NCI-H460 (cell line): Measurements from ENCODE around the gene DCTN5. TPM values are rescaled to one million over a fixed set of nuclear protein-coding genes. Genes with fewer than 3 reads are reported as not detected.
"Not testable (repeated sequence)": the region's sequence is repeated elsewhere in the genome, so short reads cannot be mapped to it uniquely, and the experiment has no call there.

ENCODE experiments used
- DNase-seq: peaks from one replicate; pipeline ENCODE4 v3.0.0-alpha.2; 2016; ENCODE audit warnings: low read depth; ENCODE audit errors: extremely low read depth
- total RNA-seq: library from RNA; depleted of rRNA; stranded (reverse); fragments of >200 nt; shearing (Covaris generic); gene quantifications from 2 replicates; pipeline ENCODE4 v1.2.3, GENCODE V29; 2014

The DCTN5 gene
- total RNA-seq, 1 experiment from 2014 or later: 49.1 TPM

DNA sequence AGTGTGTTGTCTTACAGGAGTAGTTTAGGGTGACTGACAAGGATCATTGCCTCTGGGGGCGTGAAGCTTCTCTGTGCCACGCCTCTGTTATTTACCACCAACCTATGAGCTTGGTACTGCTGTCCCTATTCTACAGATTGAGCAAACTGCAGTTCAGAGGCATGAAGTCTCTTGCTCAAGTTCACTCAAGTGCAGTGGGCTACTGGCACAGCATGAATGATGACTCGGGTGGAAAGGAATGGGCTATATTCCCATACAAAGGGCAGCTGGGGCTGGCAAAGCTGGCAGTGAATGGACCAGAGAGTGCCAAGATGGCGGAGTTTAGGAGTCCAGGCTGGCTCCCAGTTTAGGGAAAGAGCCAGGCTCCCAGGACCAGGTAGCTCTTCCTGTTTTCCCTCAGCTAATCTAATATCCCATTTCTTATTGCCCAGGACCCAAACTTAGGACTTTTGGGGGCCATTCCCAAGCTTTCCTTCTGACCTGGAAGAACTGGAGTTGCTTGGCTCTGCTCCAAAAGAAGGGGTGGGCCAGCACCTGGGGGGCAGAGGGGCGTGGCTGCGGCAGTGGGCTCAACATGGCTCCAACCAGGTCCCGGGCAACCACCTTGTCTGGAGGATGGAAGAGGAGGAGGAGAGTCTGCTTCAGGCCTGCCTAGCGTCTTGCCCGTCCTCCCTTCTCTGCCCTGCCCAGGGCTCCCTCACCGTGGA is 50.4 kb downstream of the DCTN5 start:
- no peak for DNase-seq

DNA sequence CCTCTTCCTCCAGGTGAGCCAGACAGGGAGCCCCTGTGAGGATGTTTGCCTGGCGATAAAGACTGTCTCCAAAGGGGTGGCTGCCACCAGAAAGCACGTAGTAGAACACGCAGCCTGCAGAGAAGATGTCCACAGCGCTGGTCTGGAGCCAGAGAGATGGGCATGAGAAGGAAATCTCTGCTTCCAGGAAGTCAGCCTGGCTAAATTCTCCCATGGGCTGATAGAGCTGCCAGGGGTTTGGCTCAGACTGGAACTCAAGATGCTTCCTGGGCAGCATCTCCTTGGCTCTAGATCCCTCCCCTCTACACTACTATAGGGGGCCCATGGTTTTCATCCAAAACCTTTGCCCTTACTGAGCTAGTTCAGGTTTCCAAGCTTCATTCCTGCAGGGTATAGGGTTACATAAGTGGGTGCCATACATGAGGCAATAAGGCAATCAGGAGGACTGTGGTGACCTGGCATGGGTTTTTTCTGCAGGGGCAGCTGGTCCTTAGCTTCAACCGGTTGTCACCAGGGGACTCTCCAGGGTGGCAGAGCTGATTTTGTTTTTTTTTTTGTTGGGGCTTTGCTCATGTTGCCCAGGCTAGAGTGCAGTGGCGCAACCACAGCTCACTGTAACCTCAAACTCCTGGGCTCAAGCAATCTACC is 51.0 kb downstream of the DCTN5 start:
- DNase-seq: no peak

DNA sequence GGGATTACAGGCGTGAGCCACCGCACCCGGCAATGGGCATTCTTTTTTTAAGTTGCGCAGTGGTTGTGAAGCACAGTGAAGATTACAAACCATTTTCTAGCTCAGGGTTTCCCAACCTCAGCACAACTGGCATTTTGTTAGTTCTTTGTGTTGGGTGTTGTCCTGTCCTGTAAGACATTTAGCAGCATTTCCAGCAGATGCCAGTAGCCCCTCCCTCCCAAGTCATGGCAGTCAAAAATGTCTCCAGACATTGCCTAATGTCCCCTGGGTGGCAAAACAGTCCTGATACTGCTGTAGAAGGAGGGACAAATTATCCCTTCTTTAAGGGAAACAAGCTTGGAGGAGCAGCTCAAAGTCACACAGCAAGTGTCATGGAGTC is 53.0 kb downstream of the DCTN5 start:
- no peak for DNase-seq

DNA sequence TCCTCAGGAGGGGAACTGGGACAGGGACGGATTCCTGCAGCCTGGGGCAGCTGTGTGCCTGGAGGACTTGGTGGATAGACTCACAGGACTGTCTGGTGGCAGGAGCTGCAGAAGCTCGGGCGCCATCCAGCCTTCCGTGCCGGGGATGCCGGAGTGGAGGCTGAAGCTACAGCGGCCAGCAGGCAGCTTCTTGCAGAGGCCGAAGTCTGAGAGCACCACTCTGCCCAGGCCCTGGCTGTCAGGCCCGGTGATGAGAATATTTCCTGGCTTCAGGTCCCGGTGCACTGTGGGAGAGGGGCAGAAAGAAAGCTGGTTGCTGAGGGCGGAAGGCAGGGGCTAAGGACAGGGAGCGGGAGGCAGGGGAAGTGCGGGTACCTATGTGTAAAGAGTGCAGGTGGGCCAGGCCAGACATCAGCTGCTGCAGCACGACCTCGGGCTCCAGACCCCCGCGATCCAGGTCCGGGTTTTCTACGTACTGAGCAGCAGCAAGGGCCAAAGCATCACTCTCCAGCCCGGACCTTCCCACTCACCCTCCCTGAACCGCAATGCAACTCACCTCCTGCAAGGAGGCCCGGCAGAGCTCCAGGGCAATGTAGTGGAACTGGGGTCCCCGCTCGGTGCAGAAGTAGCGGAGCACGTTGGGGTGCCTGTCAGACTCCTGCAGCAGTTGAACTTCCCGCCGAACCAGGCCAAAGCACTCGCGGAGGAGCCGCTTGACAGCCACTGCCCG is 53.5 kb downstream of the DCTN5 start:
- DNase-seq: no peak

DNA sequence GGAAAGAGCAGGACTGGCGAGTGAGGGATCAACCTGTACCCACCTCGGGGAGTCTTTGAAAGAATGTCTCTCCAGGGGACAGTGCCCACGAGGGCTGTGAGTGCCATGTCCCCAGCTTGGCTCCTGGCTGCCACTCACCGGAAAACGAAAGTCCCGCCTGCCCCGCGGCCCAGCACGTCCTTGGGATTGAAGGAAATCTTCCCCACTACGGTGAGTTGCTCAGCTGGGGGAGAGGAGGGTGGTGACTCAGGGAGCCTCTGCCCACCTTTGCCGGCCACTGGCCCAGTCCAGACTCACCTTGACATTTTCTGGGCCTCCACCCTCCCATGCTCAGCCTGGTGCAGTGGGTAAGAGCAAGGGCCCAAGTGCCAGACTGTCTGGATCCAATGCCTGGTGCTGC is 54.5 kb downstream of the DCTN5 start:
- DNase-seq: no peak

DNA sequence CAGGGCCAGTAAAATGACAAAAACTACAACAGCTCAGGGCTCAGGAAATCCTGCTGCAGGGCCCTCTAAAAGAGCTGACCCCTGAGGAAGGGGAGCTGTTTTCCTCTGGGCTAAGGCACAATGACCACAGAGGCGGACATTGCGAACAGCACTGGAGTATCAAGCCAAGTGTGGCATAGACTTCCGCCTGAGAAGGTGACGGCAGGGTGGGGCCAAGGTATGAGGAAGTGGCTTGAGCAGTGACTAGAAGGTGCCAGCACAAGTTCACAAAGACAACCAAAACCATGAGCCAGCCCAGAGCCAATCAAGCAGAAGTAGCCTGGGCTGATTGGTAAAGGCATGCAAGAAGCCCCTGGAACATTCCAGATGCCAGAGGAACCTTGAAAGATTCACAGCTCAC is 57.8 kb downstream of the DCTN5 start:
- DNase-seq: no peak

DNA sequence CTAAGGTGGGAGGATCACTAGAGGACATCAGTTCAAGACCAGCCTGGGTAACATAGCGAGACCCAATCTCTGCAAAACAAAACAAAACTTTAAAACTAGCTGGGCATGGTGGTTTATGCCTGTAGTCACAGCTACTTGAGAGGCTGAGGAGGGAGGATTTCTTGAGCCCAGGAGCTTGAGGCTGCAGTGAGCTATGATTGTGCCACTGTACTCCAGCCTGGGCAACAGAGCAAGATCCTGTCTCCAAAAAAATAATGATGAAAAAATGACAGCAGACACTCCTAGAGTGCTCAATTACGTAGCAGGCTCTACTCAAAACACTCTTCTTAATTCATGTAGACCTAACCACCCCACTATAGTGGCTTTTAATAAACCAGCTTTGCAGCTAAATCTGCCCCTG is 58.8 kb downstream of the DCTN5 start:
- DNase-seq: no peak

DNA sequence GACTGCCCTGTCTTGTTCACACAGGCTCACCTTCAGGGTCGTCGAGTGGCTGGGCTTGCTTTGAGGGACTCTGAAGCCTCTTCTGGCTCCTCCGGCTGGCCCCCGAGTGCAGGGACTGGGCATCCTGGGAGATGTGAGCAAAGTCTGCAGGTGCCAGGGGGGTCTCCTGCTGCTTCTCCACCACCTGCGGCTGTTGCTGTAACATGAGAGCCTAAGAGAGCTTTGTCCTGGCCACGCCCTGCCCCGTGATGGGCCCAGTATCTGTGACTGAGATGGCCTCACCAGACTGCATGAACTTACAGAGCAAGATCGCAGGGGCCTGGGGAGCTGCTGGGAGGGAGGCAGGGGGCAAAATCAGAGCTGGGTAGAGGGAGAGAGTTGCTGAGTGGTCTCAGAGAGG is 59.2 kb downstream of the DCTN5 start:
- no peak for DNase-seq

DNA sequence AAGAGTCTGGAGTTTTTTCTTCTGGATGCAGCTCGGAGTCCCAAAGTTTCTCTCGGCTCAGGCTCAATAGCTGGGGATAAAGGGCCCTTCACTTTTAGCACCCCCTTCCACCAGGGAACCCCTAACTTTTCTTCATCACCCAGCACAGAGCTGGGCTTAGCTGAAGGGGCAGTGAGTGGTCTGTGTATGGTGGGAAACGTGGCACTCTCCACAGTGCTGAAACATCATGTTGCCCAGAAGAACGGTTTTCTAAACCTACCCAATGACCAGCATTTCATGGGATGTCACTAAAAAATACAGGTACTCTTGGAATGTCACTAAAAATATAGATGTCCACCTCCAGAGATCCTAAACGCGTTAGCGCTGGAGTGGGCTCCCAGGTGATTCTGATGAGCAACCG is 59.8 kb downstream of the DCTN5 start:
- DNase-seq: no peak

DNA sequence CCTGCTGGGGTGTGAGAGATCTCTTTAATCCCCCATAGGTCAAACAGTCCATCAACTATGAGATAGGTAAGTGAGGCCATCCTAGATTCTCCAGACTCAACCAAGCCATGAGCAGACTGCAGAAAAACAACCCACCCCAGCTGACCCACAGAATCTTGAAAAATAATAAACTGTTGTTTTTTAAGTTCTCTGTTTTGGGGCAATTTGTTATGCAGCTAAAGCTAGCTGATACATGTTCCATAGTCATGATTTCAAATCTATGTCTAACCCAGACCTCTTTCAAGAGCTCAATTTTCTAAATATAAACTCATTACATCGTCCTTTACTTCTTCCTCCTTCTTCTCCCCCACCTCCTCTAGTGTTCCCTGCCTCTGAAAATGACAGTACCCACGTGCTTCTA is 61.7 kb downstream of the DCTN5 start:
- DNase-seq: no peak

DNA sequence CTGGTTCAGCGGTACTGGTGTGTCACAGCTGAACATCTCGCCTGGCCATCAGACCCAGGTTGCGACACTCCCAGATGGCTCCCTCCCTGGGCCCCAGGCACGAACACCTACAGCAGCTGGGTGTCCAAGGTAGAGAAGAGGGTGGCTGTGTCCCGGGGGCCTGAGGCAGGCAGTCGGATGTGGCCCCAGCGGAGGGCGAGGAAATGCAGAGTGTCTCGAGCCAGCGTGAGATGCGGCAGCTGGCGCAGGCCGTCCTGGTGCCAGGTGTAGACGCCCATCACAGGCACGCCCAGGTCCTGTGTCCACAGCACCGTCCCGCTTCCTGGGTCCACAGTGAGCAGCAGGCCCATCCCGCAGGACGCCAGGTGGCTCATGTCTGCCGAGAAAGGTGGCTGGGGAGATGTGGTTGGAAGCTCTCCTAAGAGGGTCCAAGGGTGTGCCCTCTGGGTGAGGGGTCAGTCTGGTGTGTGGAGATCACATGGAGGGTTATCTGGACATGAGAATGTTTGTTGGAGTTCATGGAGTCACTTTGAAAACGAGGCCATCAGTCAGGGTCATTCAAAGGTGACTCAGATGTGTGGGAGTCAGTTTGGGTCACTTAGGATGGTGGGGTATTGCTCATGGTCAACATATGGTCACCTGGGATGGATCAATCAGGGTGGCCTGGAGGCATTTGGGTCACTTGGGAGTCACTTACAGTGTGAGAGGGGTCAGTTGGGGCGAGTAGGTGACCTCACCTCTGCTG is 63.7 kb downstream of the DCTN5 start:
- DNase-seq: no peak

DNA sequence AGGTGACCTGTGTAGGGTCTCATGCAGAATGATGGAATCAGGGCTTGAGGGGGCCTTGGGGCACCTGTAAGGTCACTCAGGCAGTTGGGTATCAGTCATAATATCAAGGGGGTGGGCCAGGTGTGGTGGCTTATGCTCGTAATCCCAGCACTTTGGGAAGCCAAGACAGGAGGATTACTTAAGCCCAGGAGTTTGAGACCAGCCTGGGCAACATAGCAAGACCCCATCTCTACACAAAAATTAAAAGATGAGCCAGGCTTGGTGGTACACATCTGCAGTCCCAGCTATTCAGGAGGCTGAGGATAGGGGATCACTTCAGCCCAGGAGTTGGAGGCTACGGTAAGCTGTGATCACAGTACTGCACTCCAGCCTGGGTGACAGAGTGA is 64.2 kb downstream of the DCTN5 start:
- no peak for DNase-seq

DNA sequence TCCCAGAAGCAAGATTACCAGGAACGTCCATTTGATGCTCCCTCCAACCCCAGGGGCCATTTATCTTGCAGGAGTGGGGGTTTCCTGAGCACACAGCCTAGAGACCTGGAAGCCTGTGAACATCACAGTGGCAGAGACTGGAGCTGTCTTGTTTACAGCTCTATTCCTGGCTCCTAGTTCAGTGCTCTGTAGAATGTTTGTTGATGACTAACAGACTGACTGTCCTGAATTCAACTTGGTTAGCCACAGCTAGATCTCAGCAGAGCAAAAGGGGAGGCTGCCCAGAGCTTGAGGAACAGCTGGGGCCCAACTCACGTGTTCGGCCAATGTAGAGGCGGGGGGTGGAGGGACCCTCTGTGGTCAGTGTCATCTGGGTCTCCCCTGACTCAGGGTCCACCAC is 65.2 kb downstream of the DCTN5 start:
- DNase-seq: no peak

DNA sequence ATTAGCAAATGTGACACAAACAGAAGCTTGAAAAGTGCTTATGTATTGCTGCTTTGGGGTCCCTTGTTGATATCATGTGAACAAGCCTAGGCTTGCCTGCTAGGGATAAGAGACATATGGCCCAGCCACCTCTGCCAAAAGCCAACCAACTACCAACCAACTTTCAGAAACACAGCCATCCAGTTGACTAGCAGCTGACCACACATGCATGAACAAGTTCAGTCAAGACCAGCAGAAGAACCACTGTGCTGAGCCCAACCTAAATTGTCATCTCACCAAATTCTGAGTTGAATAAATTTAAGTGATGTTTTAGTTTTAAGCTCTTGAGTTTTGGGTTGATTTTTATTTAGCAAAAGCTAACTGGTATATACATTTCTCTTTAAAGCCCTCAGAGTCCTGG is 68.3 kb downstream of the DCTN5 start:
- no peak for DNase-seq

DNA sequence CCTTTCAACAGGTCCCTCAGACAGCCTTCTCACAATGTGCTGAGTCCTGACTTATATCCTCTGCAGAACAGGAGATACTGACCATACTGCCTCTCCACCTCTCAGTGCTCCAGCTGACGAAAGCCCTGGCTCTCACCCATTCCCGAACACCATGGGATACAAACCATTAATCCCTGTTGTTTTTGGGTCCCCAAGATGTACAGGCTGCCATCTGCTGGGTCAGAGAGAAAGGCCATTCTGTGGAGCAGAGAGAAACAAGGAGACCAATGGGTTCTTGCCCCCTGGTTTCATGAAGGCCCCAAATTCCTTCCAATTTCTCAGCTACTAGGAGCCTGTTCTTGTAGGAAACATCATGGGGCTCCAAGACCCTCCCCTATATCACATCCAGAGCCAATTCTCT is 68.7 kb downstream of the DCTN5 start:
- DNase-seq: no peak

DNA sequence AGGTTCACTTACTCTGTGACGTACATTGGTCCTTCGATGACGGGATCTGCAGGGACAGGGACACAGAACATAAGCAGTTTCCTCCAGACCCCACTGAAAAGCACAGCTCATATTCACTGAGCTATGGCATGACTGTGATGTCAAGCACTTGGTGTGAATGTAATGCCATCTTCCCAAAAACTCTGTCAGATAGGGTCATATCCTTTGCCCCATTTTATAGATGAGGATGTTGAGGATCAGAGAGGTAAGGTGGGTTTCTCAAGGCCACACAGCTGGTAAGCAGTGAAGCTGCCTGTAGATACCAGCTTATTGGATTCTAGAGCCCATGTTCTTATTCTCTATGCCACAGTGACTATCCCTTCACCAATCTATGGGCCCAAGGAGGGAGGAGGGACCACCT is 69.2 kb downstream of the DCTN5 start:
- no peak for DNase-seq

DNA sequence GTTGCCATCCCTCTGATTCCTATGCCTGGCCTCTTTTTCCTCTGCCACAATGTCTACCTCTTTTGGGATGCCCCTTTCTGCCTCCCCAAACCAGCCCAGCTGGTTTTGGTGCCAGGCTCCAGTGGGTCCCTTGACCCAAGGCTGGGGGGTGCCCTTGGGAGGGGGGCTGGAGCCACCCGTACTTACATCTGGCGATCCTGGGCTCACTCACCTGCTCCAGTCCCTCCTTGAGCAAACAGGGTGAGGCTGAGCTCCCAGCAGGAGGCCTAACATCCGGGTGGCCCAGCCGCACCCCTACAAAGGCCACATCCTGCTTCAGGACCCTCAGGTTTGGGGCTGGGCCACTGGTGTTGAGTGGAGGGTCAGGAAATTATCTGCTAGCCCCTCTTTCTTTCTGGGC is 70.5 kb downstream of the DCTN5 start:
- DNase-seq: no peak

DNA sequence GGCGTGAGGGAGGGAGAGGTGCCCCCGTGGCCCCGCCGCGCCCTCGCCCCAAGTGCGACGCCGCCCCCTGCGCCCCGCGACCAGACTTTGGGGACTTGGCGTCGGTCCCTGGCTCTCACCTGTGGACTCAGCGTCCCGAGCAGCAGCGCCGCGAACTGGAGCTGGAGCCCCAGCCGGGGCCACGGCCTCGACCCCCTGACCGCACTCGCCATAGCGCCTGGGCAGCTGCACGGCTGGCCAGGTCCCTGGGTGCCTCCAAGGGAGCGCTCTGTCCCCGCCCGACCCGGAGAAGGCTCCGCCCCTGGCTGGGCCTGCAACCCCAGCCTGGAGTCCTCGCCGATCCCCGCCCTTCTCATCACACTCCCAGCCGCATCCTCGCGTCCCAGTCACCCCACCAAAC is 71.7 kb downstream of the DCTN5 start, which contains the start of gene ERN2:
ERN2 (minus strand) TSS at position 247 of the 400 bp plus-strand sequence; CDS start at position 212, 35 bp downstream.
- DNase-seq: no peak

DNA sequence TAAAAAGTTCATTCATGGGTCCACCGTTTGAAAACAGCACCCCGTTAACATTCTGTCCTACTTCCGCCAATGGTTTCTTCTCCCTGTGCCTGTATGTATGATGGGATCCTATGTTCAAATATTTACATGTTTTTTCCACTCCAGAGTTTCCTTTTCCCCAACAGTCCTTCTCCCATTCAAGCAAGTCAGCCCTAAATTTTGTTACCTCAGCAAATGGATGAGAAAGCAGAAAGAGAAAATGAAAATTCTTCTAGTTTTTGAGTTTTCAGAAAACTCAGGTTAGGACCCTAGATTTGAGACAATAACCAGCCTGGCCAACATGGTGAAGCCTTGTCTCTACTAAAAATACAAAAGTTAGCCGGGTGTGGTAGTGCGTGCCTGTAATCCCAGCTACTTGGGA is 75.2 kb downstream of the DCTN5 start:
- DNase-seq: no peak

DNA sequence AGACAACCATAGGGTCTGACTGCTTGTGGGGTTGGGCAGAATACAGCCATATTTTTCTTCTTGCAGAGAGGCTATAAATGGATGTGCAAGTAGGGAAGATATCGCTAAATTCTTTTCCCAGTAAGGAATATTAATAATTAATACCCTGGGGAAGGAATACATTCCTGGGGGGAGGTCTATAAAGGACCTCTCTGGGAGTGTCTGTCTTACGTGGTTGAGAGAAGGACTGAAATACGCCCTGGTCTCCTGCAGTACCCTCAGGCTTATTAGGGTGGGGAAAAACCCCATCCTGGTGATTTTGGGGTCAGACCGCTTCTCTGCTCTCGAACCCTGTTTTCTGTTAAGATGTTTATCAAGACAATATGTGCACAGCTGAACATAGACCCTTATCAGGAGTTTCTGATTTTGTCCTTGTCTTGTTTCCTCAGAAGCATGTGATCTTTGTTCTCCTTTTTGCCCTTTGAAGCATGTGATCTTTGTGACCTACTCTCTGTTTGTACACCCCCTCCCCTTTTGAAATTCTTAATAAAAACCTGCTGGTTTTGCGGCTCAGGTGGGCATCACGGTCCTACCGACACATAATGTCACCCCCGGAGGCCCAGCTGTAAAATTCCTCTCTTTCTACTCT is 81.5 kb downstream of the DCTN5 start:
- not testable (repeated sequence) for DNase-seq
